HCT116 (cell line): ENCODE results near the gene NAPSA. TPM values are rescaled to one million over a fixed set of nuclear protein-coding genes. Genes with fewer than 3 reads are reported as not detected.
"Not testable (repeated sequence)": the region's sequence is repeated elsewhere in the genome, so short reads cannot be mapped to it uniquely, and the experiment has no call there.

Experiments used
- ATAC-seq: fragments of 200-7000 bp; cut with Tn5 transposase; 2 replicates; pipeline ENCODE4 v1.9.1; 2020; ENCODE audit warnings: mild to moderate bottlenecking, moderate library complexity
- BruUV-seq: library from RNA; stranded (reverse); fragments of 400-500 nt; replicated peaks from 2 replicates; lab custom pipeline; 2021; lab: Mats Ljungman, UMichigan
- CTCF ChIA-PET: fragments of 300-600 bp; sonication (Branson Sonifier 250); formaldehyde crosslinking; loops from one replicate; lab custom pipeline; 2021; ENCODE audit warnings: antibody characterized with exemption; lab: Charles Lee
- POLR2A ChIA-PET: fragments of 300-600, 350-600 bp; sonication (Branson Sonifier 250); formaldehyde crosslinking; loops from one replicate; lab custom pipeline; 2021; ENCODE audit warnings: antibody characterized with exemption; lab: Charles Lee
- RAD21 ChIA-PET, 2 experiments: fragments of 300-600 bp; sonication (Branson Sonifier 250); formaldehyde crosslinking; loops; one replicate each; lab custom pipeline; 2023; ENCODE audit warnings: low total read pairs in 2 of 2; ENCODE audit not compliant: uncharacterized antibody in 2 of 2, unreplicated experiment in 2 of 2, low non-redundant PET in 1 of 2; lab: Charles Lee
- DNase-seq: peaks from one replicate; pipeline ENCODE4 v3.0.0-alpha.2; 2010; ENCODE audit warnings: low read depth, low spot score
- H2AFZ ChIP-seq: fragments of 200-600 bp; shearing (Covaris generic), sonication (generic); 2 replicates; pipeline ENCODE4 v1.6.1; 2017; ENCODE audit warnings: low read depth, mixed run types, mixed read lengths, antibody characterized with exemption, low read length; ENCODE audit not compliant: poor library complexity, severe bottlenecking
- H3K27ac ChIP-seq: 2 replicates; pipeline ENCODE4 v1.5.1; 2012; ENCODE audit warnings: low read depth, low read length
- H3K27me3 ChIP-seq: fragments of 200-600 bp; sonication (generic); 2 replicates; pipeline ENCODE4 v1.6.1; 2016; ENCODE audit warnings: mixed run types, low read length, mixed read lengths; ENCODE audit not compliant: insufficient read depth
- H3K36me3 ChIP-seq, 2 experiments: fragments of 200-500 bp in 1 of 2; fragments of 200-600 bp in 1 of 2; sonication (Bioruptor generic) in 1 of 2; sonication (generic) in 1 of 2; 2 replicates each; pipeline versions ENCODE4 v1.5.1 to v1.6.1; 2014 to 2016; ENCODE audit warnings: low read length in 2 of 2, inconsistent platforms in 1 of 2, mixed read lengths in 1 of 2, mixed run types in 1 of 2; ENCODE audit not compliant: insufficient read depth in 2 of 2, control insufficient read depth in 1 of 2
- H3K4me1 ChIP-seq, 2 experiments: fragments of 200-600 bp in 1 of 2; sonication (generic) in 1 of 2; 2 replicates each; pipeline versions ENCODE4 v1.5.1 to v1.6.1; 2012 to 2017; ENCODE audit warnings: low read length in 2 of 2, inconsistent platforms in 1 of 2, mild to moderate bottlenecking in 1 of 2, mixed read lengths in 1 of 2, mixed run types in 1 of 2, moderate library complexity in 1 of 2; ENCODE audit not compliant: insufficient read depth in 2 of 2, control insufficient read depth in 1 of 2
- H3K4me2 ChIP-seq: fragments of 200-600 bp; sonication (generic); 2 replicates; pipeline ENCODE4 v1.6.1; 2017; ENCODE audit warnings: mixed run types, low read length, mixed read lengths
- H3K4me3 ChIP-seq, 2 experiments: fragments of 200-600 bp in 1 of 2; sonication (generic) in 1 of 2; replicated peaks in 1 of 2; 2 replicates each; pipeline ENCODE4 v1.5.1; 2011 to 2016; ENCODE audit warnings: low read length in 2 of 2, control low read depth in 1 of 2, low read depth in 1 of 2, mild to moderate bottlenecking in 1 of 2, mixed read lengths in 1 of 2, mixed run types in 1 of 2
- H3K79me2 ChIP-seq: fragments of 200-600 bp; sonication (generic); 2 replicates; pipeline ENCODE4 v1.6.1; 2017; ENCODE audit warnings: mild to moderate bottlenecking, mixed run types, low read length, moderate library complexity, mixed read lengths; ENCODE audit not compliant: insufficient read depth
- H3K9ac ChIP-seq: fragments of 200-600 bp; sonication (generic); 2 replicates; pipeline ENCODE4 v1.6.1; 2016; ENCODE audit warnings: low read length, mixed read lengths
- H3K9me2 ChIP-seq: fragments of 200-600 bp; sonication (generic), shearing (Covaris generic); 2 replicates; pipeline ENCODE4 v1.6.1; 2017; ENCODE audit warnings: mixed run types, mild to moderate bottlenecking, moderate library complexity; ENCODE audit not compliant: insufficient read depth
- H3K9me3 ChIP-seq, 2 experiments: fragments of 200-500 bp in 1 of 2; fragments of 200-600 bp in 1 of 2; sonication (Bioruptor generic) in 1 of 2; sonication (generic) in 1 of 2; 2 replicates each; pipeline ENCODE4 v1.6.1; 2014 to 2017; ENCODE audit warnings: low read length in 2 of 2, mixed read lengths in 2 of 2, inconsistent platforms in 1 of 2, low read depth in 1 of 2, mild to moderate bottlenecking in 1 of 2, mixed run types in 1 of 2, moderate library complexity in 1 of 2; ENCODE audit not compliant: control insufficient read depth in 1 of 2, insufficient read depth in 1 of 2
- H4K20me1 ChIP-seq: fragments of 200-600 bp; sonication (generic), shearing (Covaris generic); 2 replicates; pipeline ENCODE4 v1.6.1; 2017; ENCODE audit warnings: mixed run types, mild to moderate bottlenecking, moderate library complexity; ENCODE audit not compliant: insufficient read depth
- JUND ChIP-seq: IDR thresholded peaks from 2 replicates; pipeline ENCODE4 v1.6.1; 2012
- MAX ChIP-seq: IDR thresholded peaks from 2 replicates; pipeline ENCODE4 v1.6.1; 2012
- POLR2A ChIP-seq: IDR thresholded peaks from 2 replicates; pipeline ENCODE4 v1.7.0; 2011; ENCODE audit warnings: borderline replicate concordance; ENCODE audit not compliant: insufficient read depth, insufficient read length; ENCODE audit errors: extremely low read depth
- POLR2AphosphoS5 ChIP-seq: IDR thresholded peaks from 2 replicates; pipeline ENCODE4 v1.6.1; 2011; ENCODE audit warnings: mild to moderate bottlenecking, low read depth, low read length, moderate library complexity
- REST ChIP-seq: IDR thresholded peaks from 2 replicates; pipeline ENCODE4 v1.6.1; 2012; ENCODE audit warnings: low read depth
- SP1 ChIP-seq: IDR thresholded peaks from 2 replicates; pipeline ENCODE4 v1.6.1; 2012; ENCODE audit warnings: low read depth
- SRF ChIP-seq: IDR thresholded peaks from 2 replicates; pipeline ENCODE4 v1.6.1; 2012; ENCODE audit warnings: low read depth
- TCF7L2 ChIP-seq: IDR thresholded peaks from 2 replicates; pipeline ENCODE4 v1.7.0; 2011; ENCODE audit warnings: borderline replicate concordance, inconsistent platforms; ENCODE audit not compliant: insufficient read depth, insufficient read length; ENCODE audit errors: extremely low read depth
- ZBTB33 ChIP-seq: IDR thresholded peaks from 2 replicates; pipeline ENCODE4 v1.6.1; 2011; ENCODE audit warnings: mild to moderate bottlenecking, low read length, moderate library complexity; ENCODE audit not compliant: insufficient replicate concordance; ENCODE audit errors: extremely low read depth
- ZFX ChIP-seq: fragments of 450-650 bp; IDR thresholded peaks from 2 replicates; pipeline ENCODE4 v1.6.1; 2017
- ZNF274 ChIP-seq: fragments of 200-500 bp; sonication (Bioruptor generic); IDR thresholded peaks from 2 replicates; pipeline ENCODE4 v1.6.1; 2014; ENCODE audit warnings: mild to moderate bottlenecking, low read depth, low read length, inconsistent platforms
- intact Hi-C: fragments of 100-400 bp; cut with micrococcal nuclease; formaldehyde crosslinking; loops from 2 replicates; pipeline ENCODE4 v1.10.0; 2022
- total RNA-seq: library from RNA; stranded (reverse); gene quantifications from one replicate; pipeline ENCODE4 v1.2.1, GENCODE V29; 2021; ENCODE audit not compliant: unreplicated experiment

NAPSA gene
- total RNA-seq, 1 experiment from 2014 or later = 4.4 TPM

- H3K36me3 ChIP-seq, H3K27me3 ChIP-seq, H2AFZ ChIP-seq, H3K79me2 ChIP-seq, BruUV-seq, H3K9me2 ChIP-seq, DNase-seq, H3K9me3 ChIP-seq, POLR2A ChIA-PET, H4K20me1 ChIP-seq, ATAC-seq: not testable (repeated sequence)
- Histone ChIP-seq H3K4me3 (peak overlapping the region; percentile 55 to 62), H3K4me2 (peak overlapping the region; percentile 86), H3K4me1 (peaks cover 33 to 78% of the 10 kb centered on the region in 2 experiments), H3K27ac (peak overlapping the region; percentile 81), H3K9ac (peak overlapping the region; percentile 49)
- ChIA-PET RAD21 (interaction anchor here in 1 of 2 experiments (1.0 kb wide), 1 partner anchor 27 kb away, joined by 3 read pairs; no protein-coding TSS in a partner anchor), CTCF (interaction anchor here (1.0 to 1.9 kb wide), 5 partner anchors 14 to 208 kb away, joined by 3 to 10 read pairs (median 5); no protein-coding TSS in a partner anchor)
- intact Hi-C loops = loop anchor here (2.0 kb wide), 1 partner anchor 165 kb away; no protein-coding TSS in a partner anchor
- TF ChIP-seq ZFX = peak; percentile 33; the same call in 1 of the 2 replicates
These were observed 35.5 kb downstream of the NAPSA start for GRCh38 chr19:50329926-50330294.

- BruUV-seq = TSS peak; percentile 84
- Histone ChIP-seq H3K9ac (peak within 1 kb of the TSS; percentile 66), H3K27ac (peak within 1 kb of the TSS; percentile 81), H3K9me2 (no peaks in the 10 kb centered on the region), H3K4me1 (peaks cover 33 to 78% of the 10 kb centered on the region in 2 experiments), H3K4me2 (peak within 1 kb of the TSS; percentile 89), H3K27me3 (no peaks in the 10 kb centered on the region), H3K4me3 (peak within 1 kb of the TSS; percentile 62 to 64), H3K9me3 (no peaks in the 10 kb centered on the region), H4K20me1 (no peaks in the 10 kb centered on the region), H2AFZ (no peak within 1 kb of the TSS), H3K36me3 (no peaks in the 10 kb centered on the region), H3K79me2 (peaks cover 3% of the 10 kb centered on the region; the same call in 1 of the 2 replicates)
- CTCF ChIA-PET = interaction anchor here (0.6 to 1.9 kb wide), 13 partner anchors 9 to 592 kb away, joined by 3 to 10 read pairs (median 4); partner anchors contain the start of gene POLD1
- peak; percentile 75 for ATAC-seq
- DNase-seq = peak; percentile 99
- POLR2A ChIA-PET = interaction anchor here (0.6 to 1.2 kb wide), 8 partner anchors 12 to 767 kb away, joined by 3 to 7 read pairs (median 3); no protein-coding TSS in a partner anchor
- intact Hi-C loops = loop anchor here (2.0 kb wide), 1 partner anchor 165 kb away; no protein-coding TSS in a partner anchor
- RAD21 ChIA-PET = interaction anchor here (0.6 to 1.0 kb wide), 4 partner anchors 17 to 460 kb away, joined by 3 to 6 read pairs (median 3); no protein-coding TSS in a partner anchor
- TF ChIP-seq POLR2AphosphoS5 = peak; percentile 76
- peak; percentile 46; the same call in 1 of the 2 replicates for TF ChIP-seq MAX
- peak; percentile 73 for TF ChIP-seq SP1
- TF ChIP-seq ZNF274 = no peak
- TF ChIP-seq SRF = no peak
- TF ChIP-seq TCF7L2 = peak; percentile 32
- no peak for TF ChIP-seq JUND
- TF ChIP-seq ZFX = 0 out of 2 replicates have a peak, but pooled peaks have one; percentile 49
- TF ChIP-seq REST = no peak
- TF ChIP-seq POLR2A = peak; percentile 84
- peak; percentile 26 for TF ChIP-seq ZBTB33
These were observed 36.1 kb downstream of the NAPSA start, which contains the start of gene KCNC3 for GRCh38 chr19:50329146-50329925. TSS of gene KCNC3 (minus strand) at chr19:50329377. CDS start at chr19:50329082, 295 bp downstream.
